ENCODE data around the gene TRIM75. TPM values are rescaled to one million over a fixed set of nuclear protein-coding genes. Genes with fewer than 3 reads are reported as not detected.

TRIM75 gene
- total and polyA plus RNA-seq, 2 experiments from 2014 or later, result not detected

DNA sequence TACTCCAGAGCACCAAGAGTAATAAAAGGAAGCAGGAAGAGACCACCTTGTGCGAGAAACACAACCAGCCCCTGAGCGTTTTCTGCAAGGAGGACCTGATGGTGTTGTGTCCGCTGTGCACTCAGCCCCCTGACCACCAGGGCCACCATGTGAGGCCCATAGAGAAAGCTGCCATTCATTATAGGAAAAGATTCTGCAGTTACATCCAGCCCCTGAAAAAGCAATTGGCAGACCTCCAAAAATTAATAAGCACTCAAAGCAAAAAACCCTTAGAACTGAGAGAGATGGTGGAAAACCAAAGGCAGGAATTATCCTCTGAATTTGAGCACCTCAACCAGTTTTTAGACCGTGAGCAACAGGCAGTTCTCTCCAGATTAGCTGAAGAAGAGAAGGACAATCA lies 5.7 kb downstream of the TRIM75 start:
- H3K36me3 ChIP-seq (ENCODE audit: insufficient read depth), result no peaks in the 10 kb centered on the region
- H3K4me3 ChIP-seq, result no peak overlapping the region
- H3K36me3 Mint-ChIP-seq (ENCODE audit: low read depth), result no peaks in the 10 kb centered on the region
- no peak overlapping the region for H3K27ac Mint-ChIP-seq
- peaks cover 5% of the 10 kb centered on the region for H3K27me3 Mint-ChIP-seq (ENCODE audit: insufficient read depth, low read depth, poor library complexity)
- no peaks in the 10 kb centered on the region for H3F3A ChIP-seq (replicated peaks; ENCODE audit: low read depth)
- no peak overlapping the region for H3K4me2 ChIP-seq
- H3K4me1 Mint-ChIP-seq, result no peaks in the 10 kb centered on the region
- H3K27ac ChIP-seq (ENCODE audit: low read depth), result no peak overlapping the region
- no peak overlapping the region for H3K4me3 Mint-ChIP-seq
- DNase-seq (ENCODE audit: low spot score) (no peak), ATAC-seq (no peak)
- H3K4me1 ChIP-seq (ENCODE audit: insufficient read depth), result no peaks in the 10 kb centered on the region
- H3K9me3 Mint-ChIP-seq, result no peaks in the 10 kb centered on the region
- no peaks in the 10 kb centered on the region for H3K27me3 ChIP-seq (ENCODE audit: insufficient read depth)
- H4K20me1 ChIP-seq (replicated peaks; ENCODE audit: insufficient read depth), result no peaks in the 10 kb centered on the region
- H3K9me2 ChIP-seq (ENCODE audit: insufficient read depth), result 0 out of 2 replicates have a peak, but pooled peaks cover 3% of the 10 kb centered on the region
- no peak overlapping the region for H2AFZ ChIP-seq
- no peaks in the 10 kb centered on the region for H3K79me2 ChIP-seq (replicated peaks; ENCODE audit: insufficient read depth)
- TF ChIP-seq EZH2 (IDR thresholded peaks at IDR 0.05; ENCODE audit: low read depth, unreplicated experiment) (no peak), CTCF (conservative IDR thresholded peaks at IDR 0.05; ENCODE audit: low read depth in 2 of 2) (no peak), CREB1 (CRISPR knock-in tag; IDR thresholded peaks at IDR 0.05; ENCODE audit: low read depth) (no peak), POLR2AphosphoS5 (IDR thresholded peaks at IDR 0.05; ENCODE audit: low read depth) (no peak), EZH2phosphoT487 (IDR thresholded peaks at IDR 0.05; ENCODE audit: unreplicated experiment) (no peak), JUNB (IDR thresholded peaks at IDR 0.05; ENCODE audit: unreplicated experiment) (no peak), ZNF331 (CRISPR knock-in tag; IDR thresholded peaks at IDR 0.05; ENCODE audit: low read depth) (no peak), NANOG (IDR thresholded peaks at IDR 0.05; ENCODE audit: borderline replicate concordance) (no peak), ZNF462 (CRISPR knock-in tag; IDR thresholded peaks at IDR 0.05) (no peak), ZNF114 (CRISPR knock-in tag; IDR thresholded peaks at IDR 0.05) (no peak), STAT1 (IDR thresholded peaks at IDR 0.05; ENCODE audit: unreplicated experiment) (no peak)
- TF ChIP-seq, protein P1, sequence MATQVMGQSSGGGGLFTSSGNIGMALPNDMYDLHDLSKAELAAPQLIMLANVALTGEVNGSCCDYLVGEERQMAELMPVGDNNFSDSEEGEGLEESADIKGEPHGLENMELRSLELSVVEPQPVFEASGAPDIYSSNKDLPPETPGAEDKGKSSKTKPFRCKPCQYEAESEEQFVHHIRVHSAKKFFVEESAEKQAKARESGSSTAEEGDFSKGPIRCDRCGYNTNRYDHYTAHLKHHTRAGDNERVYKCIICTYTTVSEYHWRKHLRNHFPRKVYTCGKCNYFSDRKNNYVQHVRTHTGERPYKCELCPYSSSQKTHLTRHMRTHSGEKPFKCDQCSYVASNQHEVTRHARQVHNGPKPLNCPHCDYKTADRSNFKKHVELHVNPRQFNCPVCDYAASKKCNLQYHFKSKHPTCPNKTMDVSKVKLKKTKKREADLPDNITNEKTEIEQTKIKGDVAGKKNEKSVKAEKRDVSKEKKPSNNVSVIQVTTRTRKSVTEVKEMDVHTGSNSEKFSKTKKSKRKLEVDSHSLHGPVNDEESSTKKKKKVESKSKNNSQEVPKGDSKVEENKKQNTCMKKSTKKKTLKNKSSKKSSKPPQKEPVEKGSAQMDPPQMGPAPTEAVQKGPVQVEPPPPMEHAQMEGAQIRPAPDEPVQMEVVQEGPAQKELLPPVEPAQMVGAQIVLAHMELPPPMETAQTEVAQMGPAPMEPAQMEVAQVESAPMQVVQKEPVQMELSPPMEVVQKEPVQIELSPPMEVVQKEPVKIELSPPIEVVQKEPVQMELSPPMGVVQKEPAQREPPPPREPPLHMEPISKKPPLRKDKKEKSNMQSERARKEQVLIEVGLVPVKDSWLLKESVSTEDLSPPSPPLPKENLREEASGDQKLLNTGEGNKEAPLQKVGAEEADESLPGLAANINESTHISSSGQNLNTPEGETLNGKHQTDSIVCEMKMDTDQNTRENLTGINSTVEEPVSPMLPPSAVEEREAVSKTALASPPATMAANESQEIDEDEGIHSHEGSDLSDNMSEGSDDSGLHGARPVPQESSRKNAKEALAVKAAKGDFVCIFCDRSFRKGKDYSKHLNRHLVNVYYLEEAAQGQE (IDR thresholded peaks at IDR 0.05; ENCODE audit: unreplicated experiment), result no peak
- TF ChIP-seq, protein P2, sequence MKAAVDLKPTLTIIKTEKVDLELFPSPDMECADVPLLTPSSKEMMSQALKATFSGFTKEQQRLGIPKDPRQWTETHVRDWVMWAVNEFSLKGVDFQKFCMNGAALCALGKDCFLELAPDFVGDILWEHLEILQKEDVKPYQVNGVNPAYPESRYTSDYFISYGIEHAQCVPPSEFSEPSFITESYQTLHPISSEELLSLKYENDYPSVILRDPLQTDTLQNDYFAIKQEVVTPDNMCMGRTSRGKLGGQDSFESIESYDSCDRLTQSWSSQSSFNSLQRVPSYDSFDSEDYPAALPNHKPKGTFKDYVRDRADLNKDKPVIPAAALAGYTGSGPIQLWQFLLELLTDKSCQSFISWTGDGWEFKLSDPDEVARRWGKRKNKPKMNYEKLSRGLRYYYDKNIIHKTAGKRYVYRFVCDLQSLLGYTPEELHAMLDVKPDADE (IDR thresholded peaks at IDR 0.05), result no peak

Measured in GM23338 (cell line).